GM18870 (cell line): ENCODE results near the gene TEX14.
"Not testable (repeated sequence)": the region's sequence is repeated elsewhere in the genome, so short reads cannot be mapped to it uniquely, and the experiment has no call there.

Source experiments
- ATAC-seq: cut with Tn5 transposase; IDR thresholded peaks from one replicate; pipeline ENCODE4 v1.9.1; 2021; ENCODE audit warnings: moderate library complexity; ENCODE audit not compliant: unreplicated experiment

TEX14 gene

GRCh38 chr17:58570758-58571157 lies 121.1 kb downstream of the TEX14 start:
- no peak for ATAC-seq

GRCh38 chr17:58569196-58569595 lies 122.6 kb downstream of the TEX14 start:
- no peak for ATAC-seq

GRCh38 chr17:58568044-58568799 lies 123.6 kb downstream of the TEX14 start:
- ATAC-seq: no peak

- no peak for ATAC-seq
Measured at GRCh38 chr17:58565389-58566311, 126.2 kb downstream of the TEX14 start.

GRCh38 chr17:58564971-58565370 lies 126.9 kb downstream of the TEX14 start:
- ATAC-seq: no peak

GRCh38 chr17:58564243-58564642 lies 127.6 kb downstream of the TEX14 start:
- no peak for ATAC-seq

- ATAC-seq: no peak
Measured at GRCh38 chr17:58560511-58560910, 131.3 kb downstream of the TEX14 start.

- ATAC-seq: no peak
Measured at GRCh38 chr17:58557981-58558380, 133.9 kb downstream of the TEX14 start.

GRCh38 chr17:58556833-58557250 lies 135.0 kb downstream of the TEX14 start:
- no peak for ATAC-seq

GRCh38 chr17:58555109-58555508 lies 136.7 kb downstream of the TEX14 start:
- ATAC-seq: not testable (repeated sequence)

- no peak for ATAC-seq
Measured at GRCh38 chr17:58541249-58541648, 150.6 kb downstream of the TEX14 start.

GRCh38 chr17:58539698-58540097 lies 152.1 kb downstream of the TEX14 start:
- no peak for ATAC-seq

GRCh38 chr17:58538811-58539409 lies 152.9 kb downstream of the TEX14 start:
- ATAC-seq: no peak

- ATAC-seq: no peak
Measured at GRCh38 chr17:58537266-58537665, 154.6 kb downstream of the TEX14 start.

GRCh38 chr17:58536542-58536941 lies 155.3 kb downstream of the TEX14 start:
- ATAC-seq: no peak

- ATAC-seq: no peak
Measured at GRCh38 chr17:58535431-58535830, 156.4 kb downstream of the TEX14 start.

GRCh38 chr17:58534901-58535421 lies 156.9 kb downstream of the TEX14 start:
- ATAC-seq: no peak

- no peak for ATAC-seq
Measured at GRCh38 chr17:58534331-58534730, 157.5 kb downstream of the TEX14 start.

GRCh38 chr17:58533616-58534188 lies 158.1 kb downstream of the TEX14 start:
- no peak for ATAC-seq

GRCh38 chr17:58532555-58532951 lies 159.3 kb downstream of the TEX14 start:
- no peak for ATAC-seq
